Mesothelial cell of epicardium (in vitro differentiated cells): Measurements from ENCODE around the gene CFAP69. TPM values are rescaled to one million over a fixed set of nuclear protein-coding genes. Genes with fewer than 3 reads are reported as not detected.

ENCODE experiments used
- DNase-seq, 2 experiments: peaks; one replicate each; pipeline ENCODE4 v3.0.0; 2021; ENCODE audit warnings: low spot score in 2 of 2; ENCODE audit not compliant: unreplicated experiment in 2 of 2
- H3K27ac Mint-ChIP-seq: 2 replicates; pipeline ENCODE4 v1.8.0; 2021; ENCODE audit warnings: mixed read lengths
- H3K27me3 Mint-ChIP-seq: 2 replicates; pipeline ENCODE4 v1.8.0; 2021; ENCODE audit warnings: low read depth, mixed read lengths
- H3K36me3 Mint-ChIP-seq: 2 replicates; pipeline ENCODE4 v1.8.0; 2021; ENCODE audit warnings: mixed read lengths
- H3K4me1 Mint-ChIP-seq: 2 replicates; pipeline ENCODE4 v1.8.0; 2021; ENCODE audit warnings: mixed read lengths
- H3K4me3 Mint-ChIP-seq: 2 replicates; pipeline ENCODE4 v1.8.0; 2021; ENCODE audit warnings: mild to moderate bottlenecking, moderate library complexity, mixed read lengths
- H3K9me3 Mint-ChIP-seq: 2 replicates; pipeline ENCODE4 v1.8.0; 2021; ENCODE audit warnings: mixed read lengths
- CTCF ChIP-seq: fragments of 200-600 bp; sonication (generic); IDR thresholded peaks from one replicate; pipeline ENCODE4 v1.5.0; 2021; ENCODE audit warnings: antibody characterized with exemption; ENCODE audit not compliant: unreplicated experiment
- total RNA-seq: library from RNA; stranded (reverse); gene quantifications from 3 replicates; pipeline ENCODE4 v1.2.1, GENCODE V29; 2021

Gene CFAP69
- total RNA-seq, 1 donor from 2014 or later = 3.7 TPM

DNA sequence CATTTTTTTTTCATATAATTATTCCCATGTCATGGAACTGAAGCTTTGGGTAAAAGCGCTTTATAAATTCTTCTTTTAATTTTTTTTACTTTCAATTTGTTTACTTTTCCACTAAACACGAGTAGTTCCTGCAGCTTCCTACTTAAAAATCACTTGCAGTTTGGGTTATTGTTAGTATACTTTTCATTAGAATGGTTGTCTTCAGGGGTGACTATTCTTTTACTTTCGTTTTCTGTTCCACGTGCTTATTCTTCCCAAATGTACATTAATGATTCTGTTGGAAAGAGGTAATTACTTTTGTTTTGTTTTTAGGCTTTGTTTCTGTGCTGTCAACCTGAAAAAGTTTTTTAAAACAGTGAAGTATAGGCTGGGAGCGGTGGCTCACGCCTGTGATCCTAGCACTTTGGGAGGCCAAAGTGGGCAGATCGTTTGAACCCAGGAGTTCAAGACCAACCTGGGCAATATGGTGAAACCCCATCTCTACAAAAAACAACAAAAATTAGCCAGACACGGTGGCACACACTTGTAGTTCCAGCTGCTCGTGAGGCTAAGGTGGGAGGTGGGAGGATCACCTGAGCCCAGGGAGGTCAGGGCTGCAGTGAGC lies 5.2 kb upstream of the CFAP69 start:
- Mint-ChIP-seq H3K36me3 (no peaks in the 10 kb centered on the region), H3K4me1 (peaks cover 3% of the 10 kb centered on the region), H3K27me3 (peaks cover 19% of the 10 kb centered on the region), H3K9me3 (no peaks in the 10 kb centered on the region), H3K27ac (no peak overlapping the region), H3K4me3 (no peak overlapping the region)
- no peak for TF ChIP-seq CTCF
- no peak for DNase-seq

DNA sequence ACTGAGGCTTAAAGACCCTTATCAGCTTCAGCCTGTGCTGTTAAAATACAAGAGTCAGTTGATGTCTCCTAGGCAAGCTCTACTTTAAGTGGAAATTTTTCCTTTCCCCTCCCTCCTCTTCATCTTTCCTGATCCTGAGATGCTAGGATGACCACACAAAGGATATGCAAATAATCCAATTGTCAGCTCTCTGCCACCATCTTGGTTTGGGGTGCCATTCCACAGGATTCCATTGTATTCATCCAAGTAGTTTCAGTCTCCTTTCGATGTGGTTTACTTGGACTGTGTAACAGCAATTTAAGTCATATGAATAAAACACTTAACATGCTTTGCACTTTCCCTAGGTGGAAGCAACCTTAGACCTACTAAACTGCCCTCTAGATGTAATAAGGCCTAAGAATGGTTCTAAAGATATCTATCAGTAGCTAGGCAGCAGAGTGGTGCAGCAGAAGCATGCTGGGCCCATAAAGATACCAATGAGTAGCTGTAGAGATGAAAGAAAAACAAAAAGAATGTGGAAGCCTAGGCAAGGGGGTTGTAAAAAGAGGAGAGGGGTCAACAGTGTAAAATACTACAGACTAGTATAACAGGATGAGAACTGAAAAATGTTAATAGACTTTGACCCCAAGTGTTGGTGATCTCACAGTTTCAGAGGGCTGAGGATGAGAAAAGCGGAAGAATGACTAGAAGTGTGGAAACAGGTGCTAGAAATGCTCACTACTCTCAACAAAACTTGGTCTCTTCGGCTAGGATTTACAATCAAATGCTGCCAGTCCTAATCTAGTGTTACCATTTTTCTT lies 2.4 kb upstream of the CFAP69 start:
- DNase-seq = no peak
- TF ChIP-seq CTCF = no peak
- H3K27me3 Mint-ChIP-seq = peaks cover 44% of the 10 kb centered on the region
- H3K36me3 Mint-ChIP-seq = no peaks in the 10 kb centered on the region
- peaks cover 15% of the 10 kb centered on the region for H3K4me1 Mint-ChIP-seq
- no peak overlapping the region for H3K27ac Mint-ChIP-seq
- H3K9me3 Mint-ChIP-seq = no peaks in the 10 kb centered on the region
- H3K4me3 Mint-ChIP-seq = no peak overlapping the region

DNA sequence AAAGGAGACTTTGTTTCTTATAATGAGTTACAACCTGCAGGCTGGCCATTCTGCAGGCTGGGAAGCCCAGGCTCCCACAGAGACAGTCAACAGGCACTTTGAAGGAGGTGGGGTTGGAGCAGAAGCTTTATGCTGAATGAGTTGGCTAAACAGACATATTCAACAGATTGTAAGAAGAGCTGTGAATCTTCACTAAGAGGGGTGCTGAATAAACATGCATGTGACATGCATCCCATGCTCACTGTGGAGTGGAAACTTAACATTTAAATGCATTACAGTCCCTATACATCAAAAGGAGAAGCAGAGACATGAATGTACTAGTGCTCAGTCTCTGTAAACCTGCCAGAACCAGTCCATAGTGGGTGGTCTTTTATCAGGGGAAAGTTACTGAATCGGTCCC lies 1.4 kb upstream of the CFAP69 start:
- H3K4me1 Mint-ChIP-seq = peaks cover 15% of the 10 kb centered on the region
- H3K4me3 Mint-ChIP-seq = peak overlapping the region; percentile 48
- no peaks in the 10 kb centered on the region for H3K36me3 Mint-ChIP-seq
- no peak for DNase-seq
- no peak for TF ChIP-seq CTCF
- no peak overlapping the region for H3K27ac Mint-ChIP-seq
- peaks cover 44% of the 10 kb centered on the region for H3K27me3 Mint-ChIP-seq
- no peaks in the 10 kb centered on the region for H3K9me3 Mint-ChIP-seq

GRCh38 chr7:90244565-90244908 lies 437 bp upstream of the CFAP69 start:
- no peak for TF ChIP-seq CTCF
- Mint-ChIP-seq H3K36me3 (no peaks in the 10 kb centered on the region), H3K27ac (peak overlapping the region; percentile 74), H3K4me1 (peaks cover 15% of the 10 kb centered on the region), H3K4me3 (peak overlapping the region; percentile 88), H3K27me3 (peaks cover 49% of the 10 kb centered on the region), H3K9me3 (no peaks in the 10 kb centered on the region)
- no peak for DNase-seq

GRCh38 chr7:90246171-90246570 lies 1.2 kb downstream of the CFAP69 start:
- no peak for TF ChIP-seq CTCF
- no peak overlapping the region for H3K27ac Mint-ChIP-seq
- H3K4me1 Mint-ChIP-seq = peaks cover 15% of the 10 kb centered on the region
- no peak for DNase-seq
- peak overlapping the region; percentile 88 for H3K4me3 Mint-ChIP-seq
- no peaks in the 10 kb centered on the region for H3K9me3 Mint-ChIP-seq
- no peaks in the 10 kb centered on the region for H3K36me3 Mint-ChIP-seq
- peaks cover 59% of the 10 kb centered on the region for H3K27me3 Mint-ChIP-seq
